Measurements from ENCODE around the gene OPA1. TPM values are rescaled to one million over a fixed set of nuclear protein-coding genes. Genes with fewer than 3 reads are reported as not detected.

OPA1 gene
- total and polyA plus RNA-seq, 2 of the 4 experiments (the other 2 are of a cell fraction) = 17.8 to 73.7 TPM

GRCh38 chr3:193569119-193569518 lies 23.9 kb upstream of the OPA1 start:
- no peak overlapping the region for H3K4me2 ChIP-seq (ENCODE audit: low read depth, low read length)
- ChIA-PET POLR2A (ENCODE audit: unreplicated experiment) (no interaction called here), CTCF (no interaction called here)
- no peak overlapping the region for H2BK120ac ChIP-seq (ENCODE audit: low read depth, low read length)
- H3K27ac ChIP-seq (ENCODE audit: insufficient read depth, low read length) = no peak overlapping the region
- H3K9me1 ChIP-seq (ENCODE audit: insufficient read depth, low read length) = no peaks in the 10 kb centered on the region
- no peaks in the 10 kb centered on the region for H3K79me1 ChIP-seq (ENCODE audit: low read depth in 1 of 2, low read length in 2 of 2)
- dilution Hi-C loops (cut with HindIII; ENCODE audit: low sequenced_read_pairs, unreplicated experiment) = no loop called here
- H3K18ac ChIP-seq (ENCODE audit: low read depth, low read length) = no peak overlapping the region
- 0 out of 2 replicates have a peak, but pooled peaks cover 2% of the 10 kb centered on the region for H3K27me3 ChIP-seq (ENCODE audit: control insufficient read depth, insufficient read depth, low read length)
- H2BK5ac ChIP-seq (ENCODE audit: low read depth, low read length, poor library complexity, severe bottlenecking) = no peak overlapping the region
- no peaks in the 10 kb centered on the region for H3K36me3 ChIP-seq (ENCODE audit: control insufficient read depth, insufficient read depth, low read length)
- H3K4ac ChIP-seq (ENCODE audit: low read depth, low read length) = no peak overlapping the region
- H2AFZ ChIP-seq (replicated peaks; ENCODE audit: low read length, poor library complexity) = no peak overlapping the region
- H3K23ac ChIP-seq (ENCODE audit: low read depth, low read length) = no peak overlapping the region
- H4K91ac ChIP-seq (ENCODE audit: insufficient read depth, low read depth, low read length) = no peak overlapping the region
- no peak overlapping the region for H4K8ac ChIP-seq (ENCODE audit: low read depth in 2 of 2, low read length in 2 of 2)
- H3K4me3 ChIP-seq (ENCODE audit: insufficient read depth, low read depth, low read length) = no peak overlapping the region
- intact Hi-C loops (cut with micrococcal nuclease) = no loop called here
- no peaks in the 10 kb centered on the region for H3K4me1 ChIP-seq (ENCODE audit: control insufficient read depth, insufficient read depth, low read length)
- DNase-seq (no peak), ATAC-seq (ENCODE audit: low read depth) (no peak)
- no peak overlapping the region for H2BK15ac ChIP-seq (ENCODE audit: low read depth, low read length)
- no peaks in the 10 kb centered on the region for H3K9me3 ChIP-seq (ENCODE audit: control insufficient read depth, insufficient read depth, low read length)
- H4K5ac ChIP-seq (ENCODE audit: low read depth, low read length) = no peak overlapping the region
- H4K20me1 ChIP-seq (ENCODE audit: insufficient read depth, low read length) = no peaks in the 10 kb centered on the region
- H3K14ac ChIP-seq (replicated peaks; ENCODE audit: low read depth, low read length) = no peak overlapping the region
- H2AK9ac ChIP-seq (replicated peaks; ENCODE audit: low read depth, low read length, poor library complexity) = no peak overlapping the region
- in situ Hi-C loops (cut with MboI; ENCODE audit: low sequenced_read_pairs) = no loop called here
- BruUV-seq (replicated peaks) = no TSS peak
- no CpG with 5 or more reads among the region's 2 CpGs for WGBS, 2 experiments (ENCODE audit: extremely low coverage in 2 of 2, insufficient read length in 1 of 2)
- no peak overlapping the region for H3K9ac ChIP-seq (ENCODE audit: low read depth, low read length)
- no peak overlapping the region for H3K56ac ChIP-seq (ENCODE audit: extremely low read depth, insufficient read depth, low read length)
- no peak overlapping the region for H2BK20ac ChIP-seq (ENCODE audit: low read depth, low read length)
- TF ChIP-seq NFE2L2 (IDR thresholded peaks at IDR 0.05; ENCODE audit: low read depth, low read length) (no peak), MAFK (IDR thresholded peaks at IDR 0.05; ENCODE audit: low read depth, low read length) (peak; percentile 26; the same call in 1 of the 2 replicates)
- H2AK5ac ChIP-seq (ENCODE audit: low read depth, low read length) = no peak overlapping the region
